HEK293 (cell line): ENCODE measurements around the gene FGFR2.

Experiments used
- CTCF ChIA-PET: fragments of 350-600 bp; formaldehyde crosslinking; extraction: SDS; loops from one replicate; lab custom pipeline; 2021; ENCODE audit warnings: antibody characterized with exemption; lab: Yijun Ruan, JAX
- POLR2A ChIA-PET: fragments of 300-600 bp; formaldehyde crosslinking; extraction: SDS; loops from one replicate; lab custom pipeline; 2020; ENCODE audit warnings: antibody characterized with exemption, inconsistent platforms; lab: Yijun Ruan, JAX
- H3K27ac ChIP-seq: fragments of 200-500 bp; sonication (Bioruptor generic); 2 replicates; pipeline ENCODE4 v1.5.1; 2014; ENCODE audit warnings: low read depth, low read length, control low read depth, inconsistent platforms; ENCODE audit errors: extremely low read depth
- H3K36me3 ChIP-seq, 2 experiments: fragments of 200-500 bp in 1 of 2; sonication (Bioruptor generic) in 1 of 2; 1 replicate in 1 of 2; 2 replicates in 1 of 2; pipeline ENCODE4 v1.5.1; 2014 to 2017; ENCODE audit warnings: inconsistent platforms in 2 of 2, low read length in 2 of 2; ENCODE audit not compliant: control insufficient read depth in 2 of 2, insufficient read depth in 1 of 2
- H3K4me1 ChIP-seq: fragments of 200-500 bp; sonication (Bioruptor generic); 2 replicates; pipeline ENCODE4 v1.5.1; 2014; ENCODE audit warnings: mild to moderate bottlenecking, low read length, inconsistent platforms; ENCODE audit not compliant: control insufficient read depth, insufficient read depth
- H3K4me3 ChIP-seq: 2 replicates; pipeline ENCODE4 v1.5.1; 2011; ENCODE audit warnings: low read depth, mild to moderate bottlenecking, control low read depth, low read length, moderate library complexity
- H3K9me3 ChIP-seq: fragments of 200-500 bp; sonication (Bioruptor generic); 2 replicates; pipeline ENCODE4 v1.5.1; 2014; ENCODE audit warnings: low read depth, low read length, inconsistent platforms; ENCODE audit not compliant: control insufficient read depth, insufficient read depth
- HOXA7 ChIP-seq: sonication (generic); formaldehyde crosslinking; IDR thresholded peaks from 2 replicates; pipeline ENCODE4 v1.8.1; 2022; ENCODE audit warnings: missing genetic modification reagents, borderline replicate concordance
- KLF16 ChIP-seq: fragments of 450-650 bp; formaldehyde crosslinking; IDR thresholded peaks from 2 replicates; pipeline ENCODE4 v1.5.1; 2017; ENCODE audit warnings: missing biosample characterization, missing genetic modification characterization
- TCF7L2 ChIP-seq: IDR thresholded peaks from 2 replicates; pipeline ENCODE4 v1.6.1; 2011; ENCODE audit warnings: low read depth, mild to moderate bottlenecking, inconsistent platforms, low read length, moderate library complexity, borderline replicate concordance
- ZBTB21 ChIP-seq: fragments of 450-650 bp; formaldehyde crosslinking; IDR thresholded peaks from 2 replicates; pipeline ENCODE4 v1.5.1; 2017; ENCODE audit warnings: missing biosample characterization, missing genetic modification characterization
- ZNF112 ChIP-seq: fragments of 450-650 bp; formaldehyde crosslinking; IDR thresholded peaks from 2 replicates; pipeline ENCODE4 v1.5.0; 2017; ENCODE audit warnings: missing biosample characterization, missing genetic modification characterization
- ZNF132 ChIP-seq: fragments of 450-650 bp; formaldehyde crosslinking; IDR thresholded peaks from 2 replicates; pipeline ENCODE4 v1.5.1; 2017; ENCODE audit warnings: missing biosample characterization, missing genetic modification characterization, borderline replicate concordance
- ZNF140 ChIP-seq: fragments of 450-650 bp; formaldehyde crosslinking; IDR thresholded peaks from 2 replicates; pipeline ENCODE4 v1.5.1; 2016; ENCODE audit warnings: missing biosample characterization, missing genetic modification characterization
- ZNF16 ChIP-seq: fragments of 450-650 bp; formaldehyde crosslinking; IDR thresholded peaks from 2 replicates; pipeline ENCODE4 v1.5.1; 2016; ENCODE audit warnings: low read depth, missing biosample characterization, missing genetic modification characterization
- ZNF174 ChIP-seq: fragments of 450-650 bp; formaldehyde crosslinking; IDR thresholded peaks from 2 replicates; pipeline ENCODE4 v1.5.0; 2017; ENCODE audit warnings: missing biosample characterization, mild to moderate bottlenecking, missing genetic modification characterization
- ZNF211 ChIP-seq: fragments of 450-650 bp; formaldehyde crosslinking; IDR thresholded peaks from 2 replicates; pipeline ENCODE4 v1.5.1; 2016; ENCODE audit warnings: low read depth, missing biosample characterization, missing genetic modification characterization
- ZNF354C ChIP-seq: fragments of 450-650 bp; formaldehyde crosslinking; IDR thresholded peaks from 2 replicates; pipeline ENCODE4 v1.5.1; 2016; ENCODE audit warnings: missing biosample characterization, missing genetic modification characterization, low read depth, borderline replicate concordance
- ZNF501 ChIP-seq: fragments of 450-650 bp; formaldehyde crosslinking; IDR thresholded peaks from 2 replicates; pipeline ENCODE4 v1.5.1; 2016; ENCODE audit warnings: missing biosample characterization, missing genetic modification characterization
- ZNF529 ChIP-seq: fragments of 450-650 bp; formaldehyde crosslinking; IDR thresholded peaks from 2 replicates; pipeline ENCODE4 v1.5.1; 2017; ENCODE audit warnings: missing genetic modification characterization, missing biosample characterization; ENCODE audit not compliant: insufficient replicate concordance
- ZNF626 ChIP-seq: fragments of 450-650 bp; sonication (Bioruptor Pico); formaldehyde crosslinking; IDR thresholded peaks from 2 replicates; pipeline ENCODE4 v1.5.1; 2018; ENCODE audit warnings: missing biosample characterization, missing genetic modification characterization, inconsistent platforms
- ZNF664 ChIP-seq: fragments of 450-650 bp; formaldehyde crosslinking; IDR thresholded peaks from 2 replicates; pipeline ENCODE4 v1.5.1; 2016; ENCODE audit warnings: missing biosample characterization, missing genetic modification characterization
- ZNF768 ChIP-seq: fragments of 450-650 bp; formaldehyde crosslinking; IDR thresholded peaks from 2 replicates; pipeline ENCODE4 v1.5.1; 2018; ENCODE audit warnings: missing biosample characterization, mild to moderate bottlenecking, missing genetic modification characterization
- ZNF776 ChIP-seq: fragments of 450-650 bp; formaldehyde crosslinking; IDR thresholded peaks from 2 replicates; pipeline ENCODE4 v1.5.0; 2017; ENCODE audit warnings: missing biosample characterization, missing genetic modification characterization, borderline replicate concordance
- ZNF791 ChIP-seq: fragments of 450-650 bp; formaldehyde crosslinking; IDR thresholded peaks from 2 replicates; pipeline ENCODE4 v1.5.1; 2016; ENCODE audit warnings: missing biosample characterization, missing genetic modification characterization
- ZSCAN30 ChIP-seq: fragments of 450-650 bp; IDR thresholded peaks from 2 replicates; pipeline ENCODE4 v1.5.1; 2018; ENCODE audit warnings: missing biosample characterization, mild to moderate bottlenecking, missing genetic modification characterization, moderate library complexity
- TF ChIP-seq, protein P1 (sequence below): fragments of 450-650 bp; formaldehyde crosslinking; optimal IDR thresholded peaks from 2 replicates; pipeline ENCODE3; 2016; ENCODE audit warnings: missing biosample characterization, mild to moderate bottlenecking, missing genetic modification characterization
- TF ChIP-seq, protein P2 (sequence below): fragments of 450-650 bp; formaldehyde crosslinking; IDR thresholded peaks from 2 replicates; pipeline ENCODE4 v1.5.1; 2016; ENCODE audit warnings: missing biosample characterization, missing genetic modification characterization, borderline replicate concordance
- TF ChIP-seq, protein P3 (sequence below): fragments of 450-650 bp; formaldehyde crosslinking; IDR thresholded peaks from 2 replicates; pipeline ENCODE4 v1.5.1; 2016; ENCODE audit warnings: missing biosample characterization, missing genetic modification characterization
- TF ChIP-seq, protein P4 (sequence below): fragments of 450-650 bp; formaldehyde crosslinking; IDR thresholded peaks from 2 replicates; pipeline ENCODE4 v1.5.1; 2017; ENCODE audit warnings: missing biosample characterization, missing genetic modification characterization
- TF ChIP-seq, protein P5 (sequence below): fragments of 450-650 bp; formaldehyde crosslinking; IDR thresholded peaks from 2 replicates; pipeline ENCODE4 v1.5.1; 2016; ENCODE audit warnings: missing biosample characterization, missing genetic modification characterization

The FGFR2 gene

DNA sequence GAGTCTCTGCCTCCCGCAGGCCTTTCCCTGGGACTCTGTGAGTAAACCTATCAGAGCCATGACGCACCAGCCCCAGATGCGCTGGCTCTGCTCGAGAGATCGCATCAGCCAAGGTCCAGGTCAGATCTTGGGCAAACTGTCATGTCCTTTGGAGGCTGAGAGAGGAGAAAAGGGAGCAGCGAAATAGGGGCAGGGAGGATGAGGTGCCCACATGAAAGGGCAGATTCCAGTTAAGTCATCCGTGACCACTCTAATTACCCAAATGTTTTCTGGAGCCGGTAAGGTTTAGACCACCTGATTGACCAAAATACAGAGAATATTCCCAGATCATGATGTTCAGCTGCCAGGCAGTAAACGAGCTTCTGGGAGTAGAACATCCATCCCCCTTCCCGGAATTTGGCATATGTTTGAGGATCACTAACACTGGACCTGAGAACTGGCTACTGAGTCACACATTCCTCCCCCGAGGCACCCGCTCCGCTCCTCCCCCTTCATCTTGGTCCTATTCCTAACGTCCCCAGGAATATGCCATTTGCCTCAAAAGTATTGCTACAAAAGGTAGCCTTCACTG, 88.0 kb downstream of the FGFR2 start:
- Histone ChIP-seq H3K27ac (no peak overlapping the region), H3K36me3 (peaks cover 0 to 34% of the 10 kb centered on the region in 2 experiments; a peak in 2 of 3 replicates), H3K4me3 (no peak overlapping the region), H3K9me3 (no peaks in the 10 kb centered on the region), H3K4me1 (no peaks in the 10 kb centered on the region)
- no peak for TF ChIP-seq ZNF529 (tag by site-specific recombination)
- TF ChIP-seq ZNF791 = no peak
- TF ChIP-seq ZNF112 (tag by site-specific recombination) = no peak
- TF ChIP-seq KLF16 (tag by site-specific recombination) = no peak
- TF ChIP-seq ZNF132 (tag by site-specific recombination) = no peak
- TF ChIP-seq ZNF211 (tag by site-specific recombination) = no peak
- no peak for TF ChIP-seq ZBTB21 (tag by site-specific recombination)
- no peak for TF ChIP-seq ZNF768 (tag by site-specific recombination)
- no peak for TF ChIP-seq ZNF174 (tag by site-specific recombination)
- no peak for TF ChIP-seq TCF7L2
- no peak for TF ChIP-seq ZNF776
- TF ChIP-seq ZNF16 = no peak
- no peak for TF ChIP-seq ZNF626 (tag by site-specific recombination)
- TF ChIP-seq ZNF140 (tag by site-specific recombination) = no peak
- TF ChIP-seq ZNF501 = no peak
- TF ChIP-seq, protein P1, sequence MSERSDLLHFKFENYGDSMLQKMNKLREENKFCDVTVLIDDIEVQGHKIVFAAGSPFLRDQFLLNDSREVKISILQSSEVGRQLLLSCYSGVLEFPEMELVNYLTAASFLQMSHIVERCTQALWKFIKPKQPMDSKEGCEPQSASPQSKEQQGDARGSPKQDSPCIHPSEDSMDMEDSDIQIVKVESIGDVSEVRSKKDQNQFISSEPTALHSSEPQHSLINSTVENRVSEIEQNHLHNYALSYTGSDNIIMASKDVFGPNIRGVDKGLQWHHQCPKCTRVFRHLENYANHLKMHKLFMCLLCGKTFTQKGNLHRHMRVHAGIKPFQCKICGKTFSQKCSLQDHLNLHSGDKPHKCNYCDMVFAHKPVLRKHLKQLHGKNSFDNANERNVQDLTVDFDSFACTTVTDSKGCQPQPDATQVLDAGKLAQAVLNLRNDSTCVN (tag by site-specific recombination) = no peak
- TF ChIP-seq, protein P2, sequence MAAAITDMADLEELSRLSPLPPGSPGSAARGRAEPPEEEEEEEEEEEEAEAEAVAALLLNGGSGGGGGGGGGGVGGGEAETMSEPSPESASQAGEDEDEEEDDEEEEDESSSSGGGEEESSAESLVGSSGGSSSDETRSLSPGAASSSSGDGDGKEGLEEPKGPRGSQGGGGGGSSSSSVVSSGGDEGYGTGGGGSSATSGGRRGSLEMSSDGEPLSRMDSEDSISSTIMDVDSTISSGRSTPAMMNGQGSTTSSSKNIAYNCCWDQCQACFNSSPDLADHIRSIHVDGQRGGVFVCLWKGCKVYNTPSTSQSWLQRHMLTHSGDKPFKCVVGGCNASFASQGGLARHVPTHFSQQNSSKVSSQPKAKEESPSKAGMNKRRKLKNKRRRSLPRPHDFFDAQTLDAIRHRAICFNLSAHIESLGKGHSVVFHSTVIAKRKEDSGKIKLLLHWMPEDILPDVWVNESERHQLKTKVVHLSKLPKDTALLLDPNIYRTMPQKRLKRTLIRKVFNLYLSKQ (tag by site-specific recombination) = no peak
- TF ChIP-seq, protein P3, sequence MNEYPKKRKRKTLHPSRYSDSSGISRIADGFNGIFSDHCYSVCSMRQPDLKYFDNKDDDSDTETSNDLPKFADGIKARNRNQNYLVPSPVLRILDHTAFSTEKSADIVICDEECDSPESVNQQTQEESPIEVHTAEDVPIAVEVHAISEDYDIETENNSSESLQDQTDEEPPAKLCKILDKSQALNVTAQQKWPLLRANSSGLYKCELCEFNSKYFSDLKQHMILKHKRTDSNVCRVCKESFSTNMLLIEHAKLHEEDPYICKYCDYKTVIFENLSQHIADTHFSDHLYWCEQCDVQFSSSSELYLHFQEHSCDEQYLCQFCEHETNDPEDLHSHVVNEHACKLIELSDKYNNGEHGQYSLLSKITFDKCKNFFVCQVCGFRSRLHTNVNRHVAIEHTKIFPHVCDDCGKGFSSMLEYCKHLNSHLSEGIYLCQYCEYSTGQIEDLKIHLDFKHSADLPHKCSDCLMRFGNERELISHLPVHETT = no peak
- TF ChIP-seq, protein P4, sequence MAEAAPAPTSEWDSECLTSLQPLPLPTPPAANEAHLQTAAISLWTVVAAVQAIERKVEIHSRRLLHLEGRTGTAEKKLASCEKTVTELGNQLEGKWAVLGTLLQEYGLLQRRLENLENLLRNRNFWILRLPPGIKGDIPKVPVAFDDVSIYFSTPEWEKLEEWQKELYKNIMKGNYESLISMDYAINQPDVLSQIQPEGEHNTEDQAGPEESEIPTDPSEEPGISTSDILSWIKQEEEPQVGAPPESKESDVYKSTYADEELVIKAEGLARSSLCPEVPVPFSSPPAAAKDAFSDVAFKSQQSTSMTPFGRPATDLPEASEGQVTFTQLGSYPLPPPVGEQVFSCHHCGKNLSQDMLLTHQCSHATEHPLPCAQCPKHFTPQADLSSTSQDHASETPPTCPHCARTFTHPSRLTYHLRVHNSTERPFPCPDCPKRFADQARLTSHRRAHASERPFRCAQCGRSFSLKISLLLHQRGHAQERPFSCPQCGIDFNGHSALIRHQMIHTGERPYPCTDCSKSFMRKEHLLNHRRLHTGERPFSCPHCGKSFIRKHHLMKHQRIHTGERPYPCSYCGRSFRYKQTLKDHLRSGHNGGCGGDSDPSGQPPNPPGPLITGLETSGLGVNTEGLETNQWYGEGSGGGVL (tag by site-specific recombination) = no peak
- POLR2A ChIA-PET = no interaction called here
- CTCF ChIA-PET = no interaction called here

DNA sequence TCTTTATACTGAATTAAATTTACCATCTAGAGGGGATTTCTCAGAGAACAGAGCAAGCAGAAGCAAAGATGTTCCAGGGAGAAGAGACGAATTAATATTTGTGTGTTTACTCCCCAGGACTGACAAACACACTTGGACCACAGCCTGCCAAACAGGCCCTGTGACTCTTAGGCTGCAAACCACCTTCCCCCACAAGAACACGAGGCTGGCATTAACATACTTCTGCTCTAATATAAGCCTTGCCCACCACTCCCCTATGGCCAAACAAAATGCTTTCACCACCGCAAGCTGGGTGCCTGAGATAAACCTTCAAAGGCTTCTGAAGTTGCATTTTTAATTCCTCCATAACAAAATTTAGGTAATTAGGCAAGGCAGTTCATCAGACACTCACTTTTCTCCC, 88.4 kb downstream of the FGFR2 start:
- CTCF ChIA-PET = interaction anchor here (0.7 kb wide), 1 partner anchor 480 kb away, joined by 4 read pairs; no protein-coding TSS in a partner anchor
- H3K36me3 ChIP-seq = peaks cover 0 to 30% of the 10 kb centered on the region in 2 experiments; a peak in 2 of 3 replicates
- no peaks in the 10 kb centered on the region for H3K9me3 ChIP-seq
- no peak overlapping the region for H3K4me3 ChIP-seq
- H3K27ac ChIP-seq = no peak overlapping the region
- POLR2A ChIA-PET = interaction anchor here (0.7 kb wide), 1 partner anchor 309 kb away, joined by 8 read pairs; no protein-coding TSS in a partner anchor
- no peaks in the 10 kb centered on the region for H3K4me1 ChIP-seq
- TF ChIP-seq ZNF776 (no peak), ZSCAN30 (tag by site-specific recombination) (no peak), HOXA7 (no peak), ZNF664 (no peak), ZNF174 (tag by site-specific recombination) (no peak), ZNF354C (no peak)
- TF ChIP-seq, protein P5, sequence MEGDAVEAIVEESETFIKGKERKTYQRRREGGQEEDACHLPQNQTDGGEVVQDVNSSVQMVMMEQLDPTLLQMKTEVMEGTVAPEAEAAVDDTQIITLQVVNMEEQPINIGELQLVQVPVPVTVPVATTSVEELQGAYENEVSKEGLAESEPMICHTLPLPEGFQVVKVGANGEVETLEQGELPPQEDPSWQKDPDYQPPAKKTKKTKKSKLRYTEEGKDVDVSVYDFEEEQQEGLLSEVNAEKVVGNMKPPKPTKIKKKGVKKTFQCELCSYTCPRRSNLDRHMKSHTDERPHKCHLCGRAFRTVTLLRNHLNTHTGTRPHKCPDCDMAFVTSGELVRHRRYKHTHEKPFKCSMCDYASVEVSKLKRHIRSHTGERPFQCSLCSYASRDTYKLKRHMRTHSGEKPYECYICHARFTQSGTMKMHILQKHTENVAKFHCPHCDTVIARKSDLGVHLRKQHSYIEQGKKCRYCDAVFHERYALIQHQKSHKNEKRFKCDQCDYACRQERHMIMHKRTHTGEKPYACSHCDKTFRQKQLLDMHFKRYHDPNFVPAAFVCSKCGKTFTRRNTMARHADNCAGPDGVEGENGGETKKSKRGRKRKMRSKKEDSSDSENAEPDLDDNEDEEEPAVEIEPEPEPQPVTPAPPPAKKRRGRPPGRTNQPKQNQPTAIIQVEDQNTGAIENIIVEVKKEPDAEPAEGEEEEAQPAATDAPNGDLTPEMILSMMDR (tag by site-specific recombination) = no peak
